GM21619 (cell line): ENCODE measurements around the gene RNF220.

Experiments used
- ATAC-seq: cut with Tn5 transposase; IDR thresholded peaks from one replicate; pipeline ENCODE4 v1.9.1; 2021; ENCODE audit not compliant: unreplicated experiment

Gene RNF220

DNA sequence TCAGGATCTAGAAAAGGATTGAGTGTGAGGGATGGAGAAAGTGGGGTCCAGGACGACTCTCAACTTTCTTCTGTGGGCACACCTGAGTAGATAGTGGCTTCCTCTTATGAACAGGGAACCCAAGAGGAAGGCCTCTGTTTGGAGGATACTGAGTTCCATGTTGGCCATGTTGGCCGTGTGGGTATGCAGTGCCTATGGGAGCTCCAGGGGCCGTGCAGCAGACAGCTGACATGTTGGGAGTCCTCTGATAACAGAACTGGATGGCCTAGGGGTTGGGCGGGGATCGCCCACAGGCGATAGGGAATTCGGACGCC, 226.2 kb downstream of the RNF220 start:
- ATAC-seq = peak; percentile 22

- peak; percentile 63 for ATAC-seq
These were observed 226.8 kb downstream of the RNF220 start for GRCh38 chr1:44631647-44632539.

GRCh38 chr1:44632598-44632997, 227.5 kb downstream of the RNF220 start:
- no peak for ATAC-seq

- no peak for ATAC-seq
These were observed 229.6 kb downstream of the RNF220 start for GRCh38 chr1:44634606-44635189.

GRCh38 chr1:44635439-44635838, 230.4 kb downstream of the RNF220 start:
- no peak for ATAC-seq

- ATAC-seq = no peak
These were observed 231.1 kb downstream of the RNF220 start for GRCh38 chr1:44636083-44636687.

- ATAC-seq = no peak
These were observed 231.9 kb downstream of the RNF220 start for GRCh38 chr1:44636688-44637598.

GRCh38 chr1:44637702-44638411, 232.8 kb downstream of the RNF220 start:
- ATAC-seq = no peak

DNA sequence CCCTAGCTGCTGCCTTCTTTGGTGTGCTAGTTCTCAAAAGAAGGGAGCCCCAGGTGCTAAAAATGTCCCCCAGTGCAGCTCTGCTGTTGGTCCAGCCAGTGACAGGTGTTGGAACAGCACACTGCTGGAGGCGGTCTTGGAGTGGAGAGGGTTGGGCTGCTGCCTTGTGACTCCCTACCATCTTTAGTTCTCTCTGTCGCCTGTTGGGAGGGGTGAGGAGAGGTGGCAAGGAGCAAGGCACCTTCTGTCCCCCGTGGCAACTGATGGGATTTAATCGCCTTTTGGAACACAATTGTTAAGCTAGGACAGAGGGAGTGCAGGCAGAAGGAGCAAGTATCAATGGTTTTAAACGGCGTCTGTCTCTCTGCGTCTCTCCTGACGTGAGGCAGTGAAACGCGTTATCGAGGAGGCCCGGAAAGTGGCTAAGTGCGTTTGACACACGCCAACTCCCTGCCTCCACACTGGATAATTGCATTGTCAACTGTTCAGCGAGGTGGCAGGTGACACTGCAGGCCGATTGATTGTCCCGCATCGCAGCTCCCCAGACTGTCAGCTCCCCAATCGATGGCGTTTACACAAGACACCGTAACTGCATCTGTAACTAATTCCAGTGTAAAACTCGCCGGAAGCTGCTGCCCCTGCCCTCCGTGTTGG, 235.3 kb downstream of the RNF220 start:
- ATAC-seq = no peak

GRCh38 chr1:44641126-44642102, 236.4 kb downstream of the RNF220 start:
- ATAC-seq = no peak

- no peak for ATAC-seq
These were observed 237.2 kb downstream of the RNF220 start for GRCh38 chr1:44642255-44642654.

DNA sequence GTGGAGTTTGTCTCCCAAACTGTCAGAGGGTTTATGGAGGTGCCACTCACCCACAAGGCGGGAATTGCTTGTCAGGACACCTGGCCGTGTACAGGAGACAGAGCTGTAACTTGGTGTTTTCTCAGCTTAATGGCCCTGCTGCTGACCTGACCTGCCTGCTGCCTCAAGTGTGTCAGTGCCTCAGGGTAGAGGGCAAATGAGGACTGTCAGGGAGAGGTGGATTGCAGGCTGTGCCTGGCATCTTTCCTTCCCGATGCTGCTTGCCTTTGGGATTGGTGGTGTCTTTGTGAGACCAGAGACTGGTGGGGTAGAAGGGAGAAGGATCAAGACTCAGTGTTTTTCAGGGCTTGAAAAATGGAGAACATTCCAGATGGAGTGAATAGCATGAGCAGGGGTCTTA, 237.9 kb downstream of the RNF220 start:
- ATAC-seq = no peak

- ATAC-seq = no peak
These were observed 238.8 kb downstream of the RNF220 start for GRCh38 chr1:44643721-44644334.

DNA sequence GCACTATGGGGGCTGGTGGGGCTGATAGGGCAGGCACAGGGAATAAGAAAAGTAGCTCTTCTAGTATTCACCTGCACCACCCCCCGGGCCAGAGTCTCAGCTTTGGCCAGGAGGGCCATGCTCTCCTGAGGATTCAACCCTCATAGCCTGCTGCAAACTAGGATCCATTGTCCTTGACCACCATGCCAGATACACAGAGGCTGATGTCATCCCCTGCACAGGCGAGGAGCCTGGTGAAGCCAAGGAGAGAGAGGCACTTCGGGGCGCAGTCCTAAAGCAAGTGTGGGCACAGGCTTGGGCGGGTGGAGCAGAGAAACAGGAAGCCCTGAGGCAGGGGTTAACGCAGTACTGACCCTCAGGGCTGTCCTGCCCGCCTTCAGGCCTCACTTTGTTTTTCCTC, 239.8 kb downstream of the RNF220 start:
- no peak for ATAC-seq

GRCh38 chr1:44645476-44646244, 240.6 kb downstream of the RNF220 start:
- ATAC-seq = no peak

DNA sequence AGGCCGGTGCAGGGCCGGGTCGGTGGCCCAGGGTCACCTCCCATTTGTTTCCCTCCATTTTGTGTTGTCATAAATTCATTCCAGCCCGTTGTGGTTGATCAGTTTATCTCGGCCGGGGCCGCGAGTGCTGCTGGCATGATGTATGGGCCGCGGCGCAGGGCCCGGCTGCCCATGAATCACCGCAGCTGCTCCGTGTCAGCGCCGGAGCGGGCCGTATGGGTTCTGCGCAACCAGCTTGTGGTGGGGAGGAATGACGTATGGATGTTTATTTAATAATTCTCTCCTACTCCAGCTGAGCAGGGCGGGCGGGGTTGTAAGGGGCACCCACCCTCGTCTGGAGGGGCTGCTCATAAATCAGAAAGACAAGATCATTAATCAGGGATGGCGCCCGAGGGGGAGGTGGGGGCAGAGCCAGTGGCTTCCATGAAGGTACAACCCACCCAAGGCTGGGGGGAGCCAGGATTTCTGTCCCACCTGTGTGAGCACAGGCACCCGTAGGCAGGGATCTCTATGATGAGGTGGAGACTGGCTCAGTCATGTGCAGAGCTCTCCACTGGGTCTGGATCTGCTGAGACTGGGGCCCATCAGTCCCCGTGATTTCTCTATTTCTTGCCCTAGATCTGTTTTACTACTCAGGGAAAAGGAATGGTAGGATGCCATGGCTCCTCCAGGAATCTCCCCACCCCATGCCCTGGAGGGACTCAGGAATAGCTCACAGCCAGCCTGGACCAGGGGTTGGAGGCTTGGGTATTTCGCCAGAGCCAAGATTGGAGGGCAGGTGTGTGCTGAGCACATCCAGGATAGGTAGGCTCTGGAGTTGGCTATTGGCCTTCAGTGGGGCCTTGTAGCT, 241.4 kb downstream of the RNF220 start:
- ATAC-seq = no peak

- ATAC-seq = no peak
These were observed 242.8 kb downstream of the RNF220 start for GRCh38 chr1:44647896-44648295.
